GM23338 (cell line): ENCODE results near the gene PLSCR2. TPM values are rescaled to one million over a fixed set of nuclear protein-coding genes. Genes with fewer than 3 reads are reported as not detected.

ENCODE experiments used
- ATAC-seq: fragments of 200-7000 bp; cut with Tn5 transposase; 3 replicates; pipeline ENCODE4 v1.9.1; 2020
- DNase-seq: peaks from one replicate; pipeline ENCODE4 v3.0.0-alpha.2; 2015; ENCODE audit warnings: low spot score
- H2AFZ ChIP-seq: fragments of 200-600 bp; sonication (generic); 2 replicates; pipeline ENCODE4 v1.8.0; 2016; ENCODE audit warnings: antibody characterized with exemption, mild to moderate bottlenecking, moderate library complexity
- H3F3A ChIP-seq: fragments of 200-600 bp; sonication (generic); replicated peaks from 2 replicates; pipeline ENCODE4 v1.8.0; 2017; ENCODE audit warnings: antibody characterized with exemption, mixed run types, low read depth
- H3K27ac ChIP-seq: fragments of 200-600 bp; sonication (generic); 2 replicates; pipeline ENCODE4 v1.6.1; 2016; ENCODE audit warnings: low read depth
- H3K27me3 ChIP-seq: fragments of 200-600 bp; sonication (generic); 2 replicates; pipeline ENCODE4 v1.8.0; 2016; ENCODE audit warnings: mild to moderate bottlenecking, mixed run types, moderate library complexity; ENCODE audit not compliant: insufficient read depth
- H3K36me3 ChIP-seq: fragments of 200-600 bp; sonication (generic); 2 replicates; pipeline ENCODE4 v1.8.0; 2016; ENCODE audit warnings: mild to moderate bottlenecking; ENCODE audit not compliant: insufficient read depth
- H3K4me1 ChIP-seq: fragments of 200-600 bp; sonication (generic); 2 replicates; pipeline ENCODE4 v1.8.0; 2016; ENCODE audit warnings: mild to moderate bottlenecking, moderate library complexity; ENCODE audit not compliant: insufficient read depth
- H3K4me2 ChIP-seq: fragments of 200-600 bp; sonication (generic); 2 replicates; pipeline ENCODE4 v1.7.1; 2017; ENCODE audit warnings: mixed run types
- H3K4me3 ChIP-seq: fragments of 200-600 bp; sonication (generic); 2 replicates; pipeline ENCODE4 v1.6.1; 2016; ENCODE audit warnings: mixed run types
- H3K79me2 ChIP-seq: fragments of 200-600 bp; sonication (generic); replicated peaks from 2 replicates; pipeline ENCODE4 v1.8.0; 2017; ENCODE audit warnings: mild to moderate bottlenecking; ENCODE audit not compliant: insufficient read depth
- H3K9me2 ChIP-seq: fragments of 200-600 bp; sonication (generic); 2 replicates; pipeline ENCODE4 v1.8.0; 2017; ENCODE audit not compliant: insufficient read depth
- H4K20me1 ChIP-seq: fragments of 200-600 bp; sonication (generic); replicated peaks from 2 replicates; pipeline ENCODE4 v1.8.0; 2017; ENCODE audit warnings: mild to moderate bottlenecking; ENCODE audit not compliant: insufficient read depth
- H3K27ac Mint-ChIP-seq: 2 replicates; pipeline ENCODE4 v1.8.0; 2020; ENCODE audit warnings: inconsistent platforms, mild to moderate bottlenecking, moderate library complexity, mixed read lengths
- H3K27me3 Mint-ChIP-seq: 3 replicates; pipeline ENCODE4 v1.8.0; 2022; ENCODE audit warnings: low read depth, mild to moderate bottlenecking, moderate library complexity, mixed read lengths, inconsistent platforms; ENCODE audit not compliant: insufficient read depth, poor library complexity
- H3K36me3 Mint-ChIP-seq: 3 replicates; pipeline ENCODE4 v1.8.0; 2021; ENCODE audit warnings: low read depth, mild to moderate bottlenecking, inconsistent platforms, moderate library complexity, mixed read lengths
- H3K4me1 Mint-ChIP-seq: 3 replicates; pipeline ENCODE4 v1.8.0; 2020; ENCODE audit warnings: mild to moderate bottlenecking, inconsistent platforms, mixed read lengths
- H3K4me3 Mint-ChIP-seq: 3 replicates; pipeline ENCODE4 v1.8.0; 2021; ENCODE audit warnings: moderate library complexity, mild to moderate bottlenecking, inconsistent platforms, mixed read lengths
- H3K9me3 Mint-ChIP-seq: 3 replicates; pipeline ENCODE4 v1.8.0; 2020; ENCODE audit warnings: moderate library complexity, mild to moderate bottlenecking, inconsistent platforms, mixed read lengths
- CREB1 ChIP-seq: fragments of 250-450 bp; sonication (Bioruptor Pico); IDR thresholded peaks from 2 replicates; pipeline ENCODE4 v1.5.0; 2020; ENCODE audit warnings: low read depth, mild to moderate bottlenecking, moderate library complexity
- ETS1 ChIP-seq: IDR thresholded peaks from 2 replicates; pipeline ENCODE4 v1.6.1; 2016; ENCODE audit warnings: antibody characterized with exemption
- EZH2 ChIP-seq: fragments of 200-600 bp; sonication (generic); IDR thresholded peaks from one replicate; pipeline ENCODE4 v1.8.0; 2017; ENCODE audit warnings: antibody characterized with exemption, mild to moderate bottlenecking, low read depth; ENCODE audit not compliant: unreplicated experiment
- EZH2phosphoT487 ChIP-seq: fragments of 200-600 bp; sonication (generic); IDR thresholded peaks from one replicate; pipeline ENCODE4 v1.8.1; 2018; ENCODE audit warnings: antibody characterized with exemption; ENCODE audit not compliant: unreplicated experiment
- NANOG ChIP-seq: IDR thresholded peaks from 2 replicates; pipeline ENCODE4 v1.6.1; 2016; ENCODE audit warnings: antibody characterized with exemption, borderline replicate concordance
- POLR2AphosphoS5 ChIP-seq: IDR thresholded peaks from 2 replicates; pipeline ENCODE4 v1.6.1; 2016; ENCODE audit warnings: antibody characterized with exemption, low read depth
- REST ChIP-seq: IDR thresholded peaks from one replicate; pipeline ENCODE4 v1.6.1; 2018; ENCODE audit warnings: antibody characterized with exemption; ENCODE audit not compliant: unreplicated experiment
- ZNF114 ChIP-seq: fragments of 250-450 bp; sonication (Bioruptor Pico); IDR thresholded peaks from 2 replicates; pipeline ENCODE4 v1.5.0; 2020; ENCODE audit warnings: mild to moderate bottlenecking, moderate library complexity
- ZNF462 ChIP-seq: fragments of 250-450 bp; sonication (Bioruptor Pico); IDR thresholded peaks from 2 replicates; pipeline ENCODE4 v1.5.0; 2020; ENCODE audit warnings: mild to moderate bottlenecking, moderate library complexity
- polyA plus RNA-seq: library from polyadenylated mRNA; unstranded; fragments of >200 nt; fragmentation: Nextera tagmentation; extraction: Ambion mirVana; gene quantifications from 2 replicates; pipeline ENCODE4 v1.2.1, GENCODE V29; 2016
- total RNA-seq: library from RNA; depleted of rRNA; stranded (reverse); fragments of >200 nt; shearing (Covaris generic); gene quantifications from 2 replicates; pipeline ENCODE4 v1.2.3, GENCODE V29; 2014

PLSCR2 gene
- total and polyA plus RNA-seq, 2 experiments from 2014 or later, result 0.55 TPM; not detected in 1

GRCh38 chr3:146386936-146387335 lies 82.4 kb downstream of the PLSCR2 start (continued):
- TF ChIP-seq ZNF462 (CRISPR knock-in tag) (no peak), REST (no peak)

GRCh38 chr3:146384786-146385185 lies 84.6 kb downstream of the PLSCR2 start:
- Mint-ChIP-seq H3K27me3 (peaks cover 3% of the 10 kb centered on the region), H3K4me3 (no peak overlapping the region), H3K4me1 (peaks cover 10% of the 10 kb centered on the region; the same call in 2 of the 3 replicates), H3K9me3 (no peaks in the 10 kb centered on the region; the same call in 2 of the 3 replicates), H3K27ac (no peak overlapping the region; the same call in 1 of the 2 replicates), H3K36me3 (no peaks in the 10 kb centered on the region; the same call in 2 of the 3 replicates)
- DNase-seq, result no peak
- no peaks in the 10 kb centered on the region for H3K9me2 ChIP-seq
- no peaks in the 10 kb centered on the region for H4K20me1 ChIP-seq
- H3F3A ChIP-seq, result no peaks in the 10 kb centered on the region
- no peak overlapping the region for H3K27ac ChIP-seq
- H2AFZ ChIP-seq, result no peak overlapping the region
- no peaks in the 10 kb centered on the region for H3K36me3 ChIP-seq
- H3K4me1 ChIP-seq, result peaks cover 6% of the 10 kb centered on the region; the same call in 1 of the 2 replicates
- no peaks in the 10 kb centered on the region for H3K79me2 ChIP-seq
- ATAC-seq, result no peak
- H3K27me3 ChIP-seq, result no peaks in the 10 kb centered on the region
- no peak overlapping the region for H3K4me3 ChIP-seq
- no peak overlapping the region for H3K4me2 ChIP-seq
- TF ChIP-seq EZH2phosphoT487, result no peak
- no peak for TF ChIP-seq POLR2AphosphoS5
- TF ChIP-seq REST, result no peak
- no peak for TF ChIP-seq ETS1
- no peak for TF ChIP-seq CREB1 (CRISPR knock-in tag)
- TF ChIP-seq NANOG, result no peak
- TF ChIP-seq ZNF114 (CRISPR knock-in tag), result no peak
- no peak for TF ChIP-seq EZH2
